Measurements from ENCODE around the gene ALG9. TPM values are rescaled to one million over a fixed set of nuclear protein-coding genes. Genes with fewer than 3 reads are reported as not detected.
"Not testable (repeated sequence)": the region's sequence is repeated elsewhere in the genome, so short reads cannot be mapped to it uniquely, and the experiment has no call there.

ALG9 gene
- total RNA-seq, 2 experiments from 2014 or later: 21.3 to 21.9 TPM

DNA sequence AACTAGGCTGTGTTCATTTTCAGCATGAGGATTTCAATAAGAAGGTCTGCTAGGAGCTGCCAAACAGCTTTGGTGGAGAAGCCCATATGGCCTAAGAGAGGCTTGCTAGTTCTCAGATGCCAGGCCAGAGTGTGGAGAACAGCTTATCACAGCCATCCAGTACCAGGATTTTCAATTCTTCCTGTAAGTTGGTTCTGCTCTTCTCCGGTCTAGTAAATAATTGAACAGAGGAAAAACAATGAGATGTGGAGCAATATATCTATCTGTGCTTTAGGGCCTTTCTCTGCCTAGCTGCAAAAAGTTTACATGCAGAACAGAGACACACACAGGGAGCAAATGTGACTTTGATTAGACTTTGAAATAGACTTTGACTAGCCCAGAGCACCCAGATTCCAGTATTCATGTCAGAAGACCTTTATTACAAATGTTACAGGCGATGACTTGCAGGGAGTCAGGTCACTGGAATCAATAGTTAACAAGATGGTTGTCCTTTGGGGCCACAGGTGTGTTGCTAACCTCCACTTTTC, 85.4 kb downstream of the ALG9 start:
- intact Hi-C loops (cut with micrococcal nuclease): no loop called here
- H3K36me3 Mint-ChIP-seq (ENCODE audit: low read depth): peaks cover 2% of the 10 kb centered on the region
- no peak overlapping the region for H3K27ac Mint-ChIP-seq
- no peak for DNase-seq
- no peak overlapping the region for H3K4me3 Mint-ChIP-seq
- H3K9me3 Mint-ChIP-seq: no peaks in the 10 kb centered on the region
- H3K4me1 Mint-ChIP-seq (ENCODE audit: low read depth): no peaks in the 10 kb centered on the region
- CTCF ChIA-PET: no interaction called here
- H3K27me3 Mint-ChIP-seq (ENCODE audit: low read depth): no peaks in the 10 kb centered on the region

DNA sequence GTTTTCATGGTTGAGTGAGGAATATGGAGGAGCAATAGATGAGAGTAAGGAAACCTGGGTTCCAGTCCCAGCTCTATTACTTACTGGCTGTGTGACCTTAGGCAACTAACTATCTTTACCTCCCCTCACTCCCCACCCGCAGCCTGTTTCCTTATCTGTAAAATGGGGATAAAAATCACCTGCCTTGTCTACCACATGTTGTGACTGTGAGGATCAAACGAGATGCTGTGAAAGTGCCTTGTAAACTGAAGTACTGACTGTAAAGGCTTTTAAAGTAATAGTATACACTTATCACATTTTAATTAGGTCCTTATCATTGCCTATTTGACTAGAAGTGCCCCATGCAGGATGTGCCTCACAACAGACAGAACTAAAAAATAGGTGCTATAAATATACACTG, 86.3 kb downstream of the ALG9 start:
- no peak overlapping the region for H3K27ac Mint-ChIP-seq
- no peak for DNase-seq
- no peaks in the 10 kb centered on the region for H3K27me3 Mint-ChIP-seq (ENCODE audit: low read depth)
- CTCF ChIA-PET: no interaction called here
- no peak overlapping the region for H3K4me3 Mint-ChIP-seq
- H3K4me1 Mint-ChIP-seq (ENCODE audit: low read depth): no peaks in the 10 kb centered on the region
- H3K36me3 Mint-ChIP-seq (ENCODE audit: low read depth): peaks cover 2% of the 10 kb centered on the region
- no peaks in the 10 kb centered on the region for H3K9me3 Mint-ChIP-seq
- intact Hi-C loops (cut with micrococcal nuclease): no loop called here

DNA sequence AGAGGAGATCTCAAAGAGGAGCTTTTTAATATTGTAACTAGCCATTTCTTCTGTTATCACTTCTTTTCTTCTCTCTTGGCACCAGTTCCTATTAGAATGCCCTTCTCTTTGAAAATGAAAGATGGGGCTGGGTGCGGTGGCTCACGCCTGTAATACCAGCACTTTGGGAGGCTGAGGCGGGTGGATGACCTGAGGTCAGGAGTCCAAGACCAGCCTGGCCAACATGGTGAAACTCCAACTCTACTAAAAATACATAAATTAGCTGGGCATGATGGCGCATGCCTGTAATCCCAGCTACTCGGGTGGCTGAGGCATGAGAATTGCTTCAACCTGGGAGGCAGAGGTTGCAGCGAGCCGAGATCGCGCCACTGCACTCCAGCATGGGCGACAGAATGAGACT, 87.1 kb downstream of the ALG9 start:
- DNase-seq; H3K9me3 Mint-ChIP-seq; intact Hi-C loops (cut with micrococcal nuclease); H3K36me3 Mint-ChIP-seq (ENCODE audit: low read depth); H3K27ac Mint-ChIP-seq; H3K4me1 Mint-ChIP-seq (ENCODE audit: low read depth); H3K4me3 Mint-ChIP-seq; H3K27me3 Mint-ChIP-seq (ENCODE audit: low read depth): not testable (repeated sequence)
- CTCF ChIA-PET: interaction anchor here (0.7 kb wide), 2 partner anchors 42 to 435 kb away, joined by 5 to 8 read pairs; no protein-coding TSS in a partner anchor

DNA sequence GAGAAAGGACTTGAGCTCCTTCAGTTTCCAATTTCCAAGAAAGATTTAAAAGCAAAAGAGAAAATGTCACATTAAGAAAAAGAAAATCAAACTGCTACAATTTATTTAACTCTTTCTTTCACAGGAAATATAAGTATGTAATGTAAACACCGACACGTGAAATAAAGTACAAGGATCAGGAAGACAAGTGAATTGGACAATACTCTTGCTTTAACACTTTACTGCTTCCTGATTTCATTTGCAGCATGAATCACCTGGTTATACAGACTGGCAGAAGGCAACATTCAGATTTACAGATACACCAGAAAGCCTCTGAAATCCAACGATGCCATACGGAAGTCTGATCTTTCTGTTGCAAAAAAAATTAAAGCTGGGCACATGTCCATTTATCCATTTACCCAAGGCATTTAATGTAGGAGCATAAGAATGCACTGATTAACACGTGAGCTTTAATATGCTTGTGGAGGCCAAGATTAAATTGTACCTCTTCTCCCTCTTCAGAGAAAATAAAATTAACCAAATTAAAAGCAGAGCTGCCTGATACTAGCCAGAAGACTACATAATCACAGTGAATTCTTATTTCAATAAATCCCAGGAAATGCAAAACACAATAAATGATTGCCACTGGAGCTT, 89.2 kb downstream of the ALG9 start:
- Mint-ChIP-seq H3K4me1 (ENCODE audit: low read depth) (no peaks in the 10 kb centered on the region), H3K36me3 (ENCODE audit: low read depth) (peaks cover 2% of the 10 kb centered on the region), H3K27me3 (ENCODE audit: low read depth) (no peaks in the 10 kb centered on the region), H3K4me3 (no peak overlapping the region), H3K9me3 (no peaks in the 10 kb centered on the region), H3K27ac (no peak overlapping the region)
- CTCF ChIA-PET: interaction anchor here (0.6 to 1.1 kb wide), 4 partner anchors 12 to 51 kb away, joined by 3 to 4 read pairs (median 4); partner anchors contain the start of gene PPP2R1B
- no peak for DNase-seq
- intact Hi-C loops (cut with micrococcal nuclease): no loop called here

DNA sequence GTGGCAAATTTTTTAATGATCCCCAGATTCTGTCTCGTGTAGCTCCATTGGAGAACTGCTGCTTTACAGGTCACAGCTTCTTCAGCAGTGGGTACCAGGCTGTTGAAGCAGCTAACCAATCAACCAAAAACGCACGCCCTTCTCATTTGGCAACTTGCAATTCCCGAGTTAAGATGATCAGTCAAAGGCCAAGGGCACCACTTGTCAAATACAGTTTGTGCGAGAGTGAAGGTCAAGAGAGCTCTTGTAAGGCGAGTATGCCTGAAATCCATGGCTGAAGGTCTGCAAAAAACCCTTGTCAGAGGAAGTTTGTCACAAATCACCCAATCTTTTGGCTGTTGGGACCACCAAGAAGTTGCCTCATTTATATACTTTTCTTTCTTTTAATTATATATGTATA, 92.3 kb downstream of the ALG9 start:
- Mint-ChIP-seq H3K27me3 (ENCODE audit: low read depth) (no peaks in the 10 kb centered on the region), H3K27ac (no peak overlapping the region), H3K36me3 (ENCODE audit: low read depth) (peaks cover 2% of the 10 kb centered on the region), H3K4me1 (ENCODE audit: low read depth) (no peaks in the 10 kb centered on the region), H3K4me3 (no peak overlapping the region), H3K9me3 (no peaks in the 10 kb centered on the region)
- DNase-seq: no peak
- intact Hi-C loops (cut with micrococcal nuclease): no loop called here
- CTCF ChIA-PET: interaction anchor here (1.0 to 2.3 kb wide), 8 partner anchors 14 to 213 kb away, joined by 3 to 13 read pairs (median 4); no protein-coding TSS in a partner anchor

DNA sequence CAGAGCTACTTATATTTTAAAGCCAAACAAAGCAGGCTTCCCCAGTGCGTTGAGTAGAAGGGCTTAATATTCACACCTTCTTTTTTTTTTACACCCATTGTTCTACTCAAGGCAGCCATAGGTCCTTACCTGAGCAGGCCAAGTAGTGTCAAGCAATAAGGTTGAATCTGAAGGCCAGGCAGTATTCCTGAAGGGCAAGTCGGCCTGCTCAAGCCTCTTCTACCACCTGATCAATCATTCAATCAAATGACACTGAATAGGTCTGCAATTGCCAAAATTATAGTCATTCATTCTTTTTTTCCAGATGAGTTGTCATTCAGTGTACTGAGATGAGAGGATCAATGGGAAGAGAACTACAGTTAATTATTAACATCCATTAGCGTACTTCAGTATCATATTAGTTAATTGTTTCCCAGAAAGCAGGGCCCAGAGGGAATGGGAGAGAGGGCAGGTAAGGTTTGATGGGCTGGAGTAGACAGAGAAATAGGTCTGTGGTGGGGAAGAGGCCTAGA, 93.3 kb downstream of the ALG9 start:
- no peak for DNase-seq
- Mint-ChIP-seq H3K4me3 (no peak overlapping the region), H3K36me3 (ENCODE audit: low read depth) (no peaks in the 10 kb centered on the region), H3K27me3 (ENCODE audit: low read depth) (no peaks in the 10 kb centered on the region), H3K4me1 (ENCODE audit: low read depth) (no peaks in the 10 kb centered on the region), H3K27ac (no peak overlapping the region), H3K9me3 (no peaks in the 10 kb centered on the region)
- CTCF ChIA-PET: interaction anchor here (0.6 to 3.6 kb wide), 23 partner anchors 9 to 361 kb away, joined by 3 to 43 read pairs (median 10); partner anchors contain the start of gene PPP2R1B
- intact Hi-C loops (cut with micrococcal nuclease): no loop called here

DNA sequence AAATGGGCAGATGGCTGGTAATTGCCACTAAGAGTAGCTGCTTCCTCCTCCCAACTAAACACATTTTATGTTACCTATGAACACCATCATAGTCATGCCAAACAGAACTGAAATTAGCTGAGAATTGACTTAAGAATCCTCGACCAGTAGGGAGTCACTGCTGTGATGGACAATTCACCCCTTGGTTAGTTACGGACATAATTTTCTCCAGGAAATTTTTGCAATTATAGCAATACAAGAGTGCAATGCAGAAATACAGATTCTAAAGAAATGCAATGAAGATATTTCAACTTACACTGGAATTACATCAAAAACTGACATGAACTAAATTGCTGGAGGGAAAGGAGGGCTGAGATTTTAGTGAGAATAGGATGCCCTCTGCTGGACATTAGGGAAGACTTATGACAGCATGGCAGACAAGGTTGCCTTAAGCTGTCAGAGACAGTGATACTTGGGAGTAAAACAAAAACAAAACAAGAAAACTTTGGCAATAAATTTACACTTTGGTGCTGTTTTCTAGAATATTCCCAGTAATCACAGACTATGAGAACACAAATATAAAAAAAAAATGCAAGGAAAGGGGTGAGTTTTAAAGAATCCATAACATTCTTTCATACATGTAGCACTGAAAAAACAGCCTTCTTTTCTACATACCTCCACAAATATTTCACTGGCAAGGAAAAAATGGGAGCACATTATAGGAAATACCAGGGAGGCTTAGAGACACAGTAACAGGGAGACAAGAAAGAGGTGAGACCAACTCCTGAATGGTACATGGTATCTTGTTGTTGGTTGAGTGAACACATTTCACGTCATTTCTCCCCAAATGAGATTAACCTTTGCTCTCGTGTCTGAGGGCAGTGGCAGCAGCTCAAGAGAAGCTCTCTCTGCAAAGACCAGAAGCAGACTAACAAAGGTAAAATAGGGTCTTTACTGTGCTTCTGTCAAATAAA, 94.0 kb downstream of the ALG9 start:
- CTCF ChIA-PET: interaction anchor here (0.5 to 3.6 kb wide), 34 partner anchors 8 to 362 kb away, joined by 3 to 43 read pairs (median 4); partner anchors contain the start of genes PPP2R1B and SIK2
- peak; percentile 35 for DNase-seq
- H3K27ac Mint-ChIP-seq: no peak overlapping the region

DNA sequence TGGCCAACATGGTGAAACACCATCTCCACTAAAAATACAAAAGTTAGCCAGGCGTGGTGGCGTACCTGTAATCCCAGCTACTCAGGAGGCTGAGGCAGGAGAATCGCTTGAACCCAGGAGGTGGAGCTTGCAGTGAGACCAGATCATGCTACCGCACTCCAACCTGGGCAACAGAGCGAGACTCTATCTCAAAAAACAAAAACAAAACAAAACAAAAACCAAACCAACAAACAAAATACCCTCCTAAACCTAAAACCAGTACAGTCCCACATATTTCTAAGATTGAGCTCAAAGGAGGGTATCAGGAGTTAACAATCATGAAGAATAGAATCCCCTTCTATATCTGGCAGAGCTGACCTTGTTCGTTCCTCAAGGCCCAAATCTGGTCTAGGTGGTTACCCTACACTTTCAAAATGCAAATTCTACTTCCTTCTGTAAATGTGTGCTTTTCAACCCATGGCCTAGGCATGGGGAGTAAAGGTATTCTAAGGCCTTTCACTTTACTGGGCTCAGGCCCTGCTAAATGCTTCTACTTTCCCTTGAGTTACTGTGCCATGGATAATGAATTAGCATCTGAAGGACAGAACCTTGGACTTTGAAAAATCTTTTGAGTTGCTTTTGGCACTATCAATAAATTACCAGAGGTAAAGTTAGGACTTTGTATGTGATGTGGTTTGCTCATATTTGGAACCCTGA, 94.8 kb downstream of the ALG9 start:
- H3K9me3 Mint-ChIP-seq: no peaks in the 10 kb centered on the region
- no peaks in the 10 kb centered on the region for H3K27me3 Mint-ChIP-seq (ENCODE audit: low read depth)
- no peaks in the 10 kb centered on the region for H3K4me1 Mint-ChIP-seq (ENCODE audit: low read depth)
- no peak overlapping the region for H3K27ac Mint-ChIP-seq
- H3K4me3 Mint-ChIP-seq: no peak overlapping the region
- CTCF ChIA-PET: interaction anchor here (0.5 to 3.6 kb wide), 27 partner anchors 8 to 322 kb away, joined by 3 to 43 read pairs (median 8); partner anchors contain the start of genes PPP2R1B and SIK2
- intact Hi-C loops (cut with micrococcal nuclease): loop anchor here (1.0 kb wide), 5 partner anchors 65 to 322 kb away; partner anchors contain the start of gene SIK2
- H3K36me3 Mint-ChIP-seq (ENCODE audit: low read depth): no peaks in the 10 kb centered on the region
- DNase-seq: no peak

More for the DNA sequence above, 94.0 kb downstream of the ALG9 start:
- H3K9me3 Mint-ChIP-seq: no peaks in the 10 kb centered on the region
- no peaks in the 10 kb centered on the region for H3K4me1 Mint-ChIP-seq (ENCODE audit: low read depth)
- intact Hi-C loops (cut with micrococcal nuclease): loop anchor here (1.0 kb wide), 5 partner anchors 64 to 323 kb away; partner anchors contain the start of gene SIK2
- no peaks in the 10 kb centered on the region for H3K27me3 Mint-ChIP-seq (ENCODE audit: low read depth)
- H3K4me3 Mint-ChIP-seq: no peak overlapping the region
- H3K36me3 Mint-ChIP-seq (ENCODE audit: low read depth): no peaks in the 10 kb centered on the region

DNA sequence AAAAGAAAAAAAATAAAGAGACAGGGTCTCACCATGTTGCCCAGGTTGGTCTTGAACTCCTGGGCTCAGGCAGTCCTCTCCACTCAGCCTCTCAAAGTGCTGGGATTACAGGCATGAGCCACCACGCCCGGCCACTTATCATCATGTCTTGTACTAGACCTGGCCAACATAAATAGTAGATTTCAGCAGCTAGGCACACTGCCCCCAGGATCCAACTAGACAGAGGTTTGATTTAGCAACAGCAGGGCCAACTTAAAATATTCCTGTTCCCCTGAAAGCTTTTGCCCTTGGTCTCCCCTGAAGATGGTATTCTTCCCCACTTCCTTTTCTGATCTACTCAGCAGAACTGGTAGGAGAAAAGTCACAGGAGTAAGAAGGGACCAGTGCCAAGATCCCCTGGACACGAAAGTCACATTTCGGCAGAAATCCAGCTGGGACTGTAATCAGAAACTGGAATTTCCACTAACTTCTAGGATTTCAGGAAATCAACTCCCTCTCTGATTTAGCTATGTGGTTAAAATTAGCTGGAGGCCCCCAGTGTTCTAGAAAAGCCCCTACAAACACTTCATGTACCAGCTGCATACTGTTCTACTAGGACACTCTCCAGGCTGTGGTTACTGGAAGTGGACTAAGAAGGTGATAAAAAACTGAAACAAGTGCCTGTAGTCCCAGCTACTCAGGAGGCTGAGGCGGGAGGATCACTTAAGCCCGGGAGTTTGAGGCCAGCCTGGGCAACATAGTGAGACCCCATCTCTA, 96.2 kb downstream of the ALG9 start:
- no peaks in the 10 kb centered on the region for H3K36me3 Mint-ChIP-seq (ENCODE audit: low read depth)
- DNase-seq: no peak
- intact Hi-C loops (cut with micrococcal nuclease): no loop called here
- H3K9me3 Mint-ChIP-seq: no peaks in the 10 kb centered on the region
- H3K4me3 Mint-ChIP-seq: no peak overlapping the region
- no peak overlapping the region for H3K27ac Mint-ChIP-seq
- H3K4me1 Mint-ChIP-seq (ENCODE audit: low read depth): no peaks in the 10 kb centered on the region
- no peaks in the 10 kb centered on the region for H3K27me3 Mint-ChIP-seq (ENCODE audit: low read depth)
- CTCF ChIA-PET: interaction anchor here (0.8 to 3.6 kb wide), 5 partner anchors 8 to 209 kb away, joined by 3 to 43 read pairs (median 15); no protein-coding TSS in a partner anchor

DNA sequence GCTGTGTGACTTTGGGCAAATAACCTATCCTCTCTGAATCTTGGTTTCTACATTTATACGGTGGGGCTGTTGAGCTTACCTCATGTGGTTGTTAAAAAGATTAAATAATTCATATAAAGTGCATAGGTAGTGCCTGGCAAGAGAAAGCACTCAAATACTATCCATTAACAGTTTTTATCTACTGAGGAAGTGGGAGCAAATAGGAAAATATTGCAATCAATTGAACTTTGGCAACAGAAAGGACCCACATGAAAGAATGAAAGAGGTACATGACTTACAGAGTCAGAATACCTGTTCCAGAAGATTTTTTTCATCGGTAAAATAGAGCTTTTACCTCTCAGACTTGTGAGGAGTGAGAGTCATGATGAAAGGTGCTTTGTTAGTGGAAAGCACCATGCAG, 98.8 kb downstream of the ALG9 start:
- H3K36me3 Mint-ChIP-seq (ENCODE audit: low read depth): no peaks in the 10 kb centered on the region

DNA sequence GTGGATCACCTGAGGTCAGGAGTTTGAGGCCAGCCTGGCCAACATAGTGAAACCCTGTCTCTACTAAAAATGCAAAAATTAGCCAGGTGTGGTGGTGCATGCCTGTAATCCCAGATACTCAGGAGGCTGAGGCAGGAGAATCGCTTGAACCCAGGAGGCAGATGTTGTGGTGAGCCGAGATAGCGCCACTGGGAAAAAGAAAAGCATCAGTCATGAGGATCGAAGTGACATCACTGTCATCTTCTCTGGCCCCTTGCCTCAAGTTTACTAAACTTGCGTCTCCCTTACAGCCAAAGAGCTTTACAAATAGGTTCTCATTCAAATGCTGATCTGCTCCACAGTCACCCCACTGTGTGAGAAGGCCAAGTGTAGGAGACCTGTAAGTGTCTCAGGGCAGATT, 100.2 kb downstream of the ALG9 start:
- DNase-seq; intact Hi-C loops (cut with micrococcal nuclease); H3K36me3 Mint-ChIP-seq (ENCODE audit: low read depth); H3K4me1 Mint-ChIP-seq (ENCODE audit: low read depth); H3K9me3 Mint-ChIP-seq; H3K27ac Mint-ChIP-seq; H3K4me3 Mint-ChIP-seq; H3K27me3 Mint-ChIP-seq (ENCODE audit: low read depth): not testable (repeated sequence)
- CTCF ChIA-PET: interaction anchor here (0.6 to 1.0 kb wide), 2 partner anchors 71 to 207 kb away, joined by 3 read pairs; no protein-coding TSS in a partner anchor

More for the DNA sequence above, 98.8 kb downstream of the ALG9 start:
- CTCF ChIA-PET: no interaction called here
- intact Hi-C loops (cut with micrococcal nuclease): no loop called here
- Mint-ChIP-seq H3K27me3 (ENCODE audit: low read depth) (no peaks in the 10 kb centered on the region), H3K9me3 (no peaks in the 10 kb centered on the region), H3K27ac (no peak overlapping the region), H3K4me1 (ENCODE audit: low read depth) (no peaks in the 10 kb centered on the region), H3K4me3 (no peak overlapping the region)
- DNase-seq: no peak
